ENCODE measurements around the gene THAP3.
A peak's percentile ranks its signal among the peaks of the same experiment; 100 is the strongest.
"Not testable (repeated sequence)": the region's sequence is repeated elsewhere in the genome, so short reads cannot be mapped to it uniquely, and the experiment has no call there.

The THAP3 gene

GRCh38 chr1:6596351-6596750 lies 28.3 kb upstream of the THAP3 start:
- no peak for DNase-seq (ENCODE audit: low read depth, low spot score)
- TF ChIP-seq CTCF (IDR thresholded peaks at IDR 0.05; ENCODE audit: low read depth, low read length) = no peak
- no peak overlapping the region for H3K4me3 ChIP-seq (ENCODE audit: low read depth, low read length)
- in situ Hi-C loops (cut with HindIII; ENCODE audit: low sequenced_read_pairs) = no loop called here

GRCh38 chr1:6596886-6597776 lies 27.5 kb upstream of the THAP3 start:
- no peak for DNase-seq (ENCODE audit: low read depth, low spot score)
- H3K4me3 ChIP-seq (ENCODE audit: low read depth, low read length) = no peak overlapping the region
- in situ Hi-C loops (cut with HindIII; ENCODE audit: low sequenced_read_pairs) = no loop called here
- TF ChIP-seq CTCF (IDR thresholded peaks at IDR 0.05; ENCODE audit: low read depth, low read length) = no peak

GRCh38 chr1:6597777-6598131 lies 26.9 kb upstream of the THAP3 start:
- no peak for DNase-seq (ENCODE audit: low read depth, low spot score)
- no peak for TF ChIP-seq CTCF (IDR thresholded peaks at IDR 0.05; ENCODE audit: low read depth, low read length)
- in situ Hi-C loops (cut with HindIII; ENCODE audit: low sequenced_read_pairs) = no loop called here
- no peak overlapping the region for H3K4me3 ChIP-seq (ENCODE audit: low read depth, low read length)

GRCh38 chr1:6599141-6599975 lies 25.3 kb upstream of the THAP3 start:
- DNase-seq (ENCODE audit: low read depth, low spot score) = no peak
- no peak overlapping the region for H3K4me3 ChIP-seq (ENCODE audit: low read depth, low read length)
- in situ Hi-C loops (cut with HindIII; ENCODE audit: low sequenced_read_pairs) = no loop called here
- no peak for TF ChIP-seq CTCF (IDR thresholded peaks at IDR 0.05; ENCODE audit: low read depth, low read length)

- H3K4me3 ChIP-seq (ENCODE audit: low read depth, low read length) = peak overlapping the region; percentile 79
- DNase-seq (ENCODE audit: low read depth, low spot score); in situ Hi-C loops (cut with HindIII; ENCODE audit: low sequenced_read_pairs): not testable (repeated sequence)
Measured at GRCh38 chr1:6599991-6600390, 24.7 kb upstream of the THAP3 start.

GRCh38 chr1:6600410-6601048 lies 24.1 kb upstream of the THAP3 start:
- TF ChIP-seq CTCF (IDR thresholded peaks at IDR 0.05; ENCODE audit: low read depth, low read length) = no peak
- in situ Hi-C loops (cut with HindIII; ENCODE audit: low sequenced_read_pairs) = no loop called here
- peak; percentile 25 for DNase-seq (ENCODE audit: low read depth, low spot score)
- peak overlapping the region; percentile 79 for H3K4me3 ChIP-seq (ENCODE audit: low read depth, low read length)
